HCEC 1CT (cell line): Measurements from ENCODE around the gene GNG7.
A peak's percentile ranks its signal among the peaks of the same experiment; 100 is the strongest.
"Not testable (repeated sequence)": the region's sequence is repeated elsewhere in the genome, so short reads cannot be mapped to it uniquely, and the experiment has no call there.

Experiments
- DNase-seq: peaks from one replicate; pipeline ENCODE4 v3.0.0-alpha.2; 2017

GNG7 gene

GRCh38 chr19:2569596-2570465, 132.7 kb downstream of the GNG7 start:
- no peak for DNase-seq

GRCh38 chr19:2567996-2568395, 134.5 kb downstream of the GNG7 start:
- DNase-seq, result no peak

- no peak for DNase-seq
Observed at GRCh38 chr19:2567580-2567979, 134.9 kb downstream of the GNG7 start.

GRCh38 chr19:2563546-2563945, 138.9 kb downstream of the GNG7 start:
- DNase-seq, result not testable (repeated sequence)

GRCh38 chr19:2561895-2562294, 140.6 kb downstream of the GNG7 start:
- no peak for DNase-seq

- no peak for DNase-seq
Observed at GRCh38 chr19:2561221-2561620, 141.3 kb downstream of the GNG7 start.

GRCh38 chr19:2560369-2560768, 142.1 kb downstream of the GNG7 start:
- no peak for DNase-seq

- no peak for DNase-seq
Observed at GRCh38 chr19:2558543-2558942, 144.0 kb downstream of the GNG7 start.

- not testable (repeated sequence) for DNase-seq
Observed at GRCh38 chr19:2558131-2558530, 144.4 kb downstream of the GNG7 start.

- DNase-seq, result no peak
Observed at GRCh38 chr19:2557093-2557440, 145.4 kb downstream of the GNG7 start.

GRCh38 chr19:2556221-2557092, 146.0 kb downstream of the GNG7 start:
- DNase-seq, result no peak

- no peak for DNase-seq
Observed at GRCh38 chr19:2555422-2556220, 146.9 kb downstream of the GNG7 start.

GRCh38 chr19:2554856-2555255, 147.6 kb downstream of the GNG7 start:
- DNase-seq, result peak; percentile 23

GRCh38 chr19:2553510-2553909, 149.0 kb downstream of the GNG7 start:
- no peak for DNase-seq

GRCh38 chr19:2552859-2553258, 149.6 kb downstream of the GNG7 start:
- DNase-seq, result no peak

GRCh38 chr19:2551864-2552185, 150.7 kb downstream of the GNG7 start:
- DNase-seq, result no peak

- DNase-seq, result no peak
Observed at GRCh38 chr19:2551172-2551863, 151.2 kb downstream of the GNG7 start.

- no peak for DNase-seq
Observed at GRCh38 chr19:2550431-2551171, 151.9 kb downstream of the GNG7 start.

GRCh38 chr19:2549701-2550191, 152.7 kb downstream of the GNG7 start:
- peak; percentile 65 for DNase-seq

GRCh38 chr19:2548966-2549365, 153.5 kb downstream of the GNG7 start:
- DNase-seq, result no peak

- DNase-seq, result no peak
Observed at GRCh38 chr19:2547721-2548120, 154.8 kb downstream of the GNG7 start.
